SIG-M5 treated with dmso at 0.1 percent for 504 hours (cell line): ENCODE data around the gene SCYGR4.
A peak's percentile ranks its signal among the peaks of the same experiment; 100 is the strongest.
"Not testable (repeated sequence)": the region's sequence is repeated elsewhere in the genome, so short reads cannot be mapped to it uniquely, and the experiment has no call there.

Experiments used
- DNase-seq: peaks from one replicate; lab custom pipeline; 2025; ENCODE audit not compliant: unreplicated experiment; lab: John Stamatoyannopoulos, UW

Gene SCYGR4, protein sequence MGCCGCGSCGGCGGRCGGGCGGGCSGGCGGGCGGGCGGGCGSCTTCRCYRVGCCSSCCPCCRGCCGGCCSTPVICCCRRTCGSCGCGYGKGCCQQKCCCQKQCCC

DNA sequence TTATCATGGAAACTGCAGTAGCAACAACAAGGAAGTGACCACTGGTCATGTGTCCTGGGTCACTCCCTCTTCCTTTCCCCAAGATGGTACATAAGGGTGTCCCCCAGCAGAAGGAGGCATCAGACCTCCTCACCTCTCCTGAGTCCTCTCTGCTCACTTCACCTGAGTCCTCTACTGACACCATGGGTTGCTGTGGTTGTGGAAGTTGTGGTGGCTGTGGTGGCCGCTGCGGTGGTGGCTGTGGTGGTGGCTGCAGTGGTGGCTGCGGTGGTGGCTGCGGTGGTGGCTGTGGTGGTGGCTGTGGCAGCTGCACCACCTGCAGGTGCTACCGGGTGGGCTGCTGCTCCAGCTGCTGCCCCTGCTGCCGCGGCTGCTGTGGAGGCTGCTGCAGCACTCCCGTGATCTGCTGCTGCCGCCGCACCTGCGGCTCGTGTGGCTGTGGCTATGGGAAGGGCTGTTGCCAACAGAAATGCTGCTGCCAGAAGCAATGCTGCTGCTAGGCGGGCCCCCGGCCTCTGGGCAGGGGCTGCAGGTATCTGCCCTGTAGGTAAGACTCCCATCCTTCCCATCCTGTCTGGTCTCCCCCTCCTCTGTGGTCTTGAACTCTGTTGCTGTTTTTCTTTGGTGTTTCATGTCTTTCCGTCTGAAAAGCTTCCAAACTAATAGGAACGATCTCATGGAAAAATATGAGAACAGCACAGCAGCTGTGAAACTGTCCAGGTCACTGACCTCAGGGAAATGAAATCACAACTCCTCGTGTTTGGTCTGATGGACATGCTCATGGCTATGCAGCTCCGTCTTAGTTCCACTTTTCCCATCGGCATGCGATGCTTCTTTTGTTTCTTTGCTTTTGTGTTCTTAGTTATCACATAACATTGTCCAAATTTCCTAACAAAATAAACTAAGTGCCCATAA, at the start of gene SCYGR4:
Gene SCYGR4 (plus strand): TSS at position 183 of the 915 bp plus-strand sequence. CDS start 0 bp downstream, at position 183.
- DNase-seq: no peak

DNA sequence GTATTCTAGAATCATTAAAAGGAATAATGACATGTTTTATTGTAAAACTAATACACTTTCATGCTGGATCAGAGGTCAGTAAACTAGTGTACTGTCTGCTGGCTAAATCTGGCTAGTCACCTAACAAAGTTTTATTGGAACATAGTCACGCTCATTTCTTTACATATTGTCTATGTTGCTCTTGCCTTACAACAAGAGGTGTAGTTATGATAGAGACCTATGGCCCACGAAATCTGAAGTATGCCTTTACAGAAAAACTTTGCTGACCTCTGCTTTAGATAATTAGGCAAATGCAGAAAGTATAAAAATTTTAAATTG, 48.5 kb upstream of the SCYGR4 start:
- DNase-seq: no peak

DNA sequence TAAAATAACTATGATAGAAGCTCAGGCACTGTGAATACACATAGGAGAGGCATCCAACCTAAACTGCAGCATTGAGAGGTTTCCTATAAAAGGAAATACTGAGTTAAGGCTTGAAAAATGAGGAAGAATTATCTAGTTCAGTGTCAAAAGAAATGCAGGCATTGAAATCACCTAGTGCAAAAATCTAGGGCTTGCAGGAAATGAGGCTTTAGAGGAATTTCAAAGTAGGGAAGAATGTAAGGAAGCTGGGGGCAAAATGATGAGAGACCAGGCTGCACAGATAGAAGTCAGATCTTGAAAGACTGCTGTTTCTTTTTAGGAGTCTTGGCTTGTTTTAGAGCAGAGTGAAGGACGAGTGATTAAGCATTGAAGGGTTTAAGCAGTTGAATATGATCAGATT, 46.7 kb upstream of the SCYGR4 start:
- no peak for DNase-seq

DNA sequence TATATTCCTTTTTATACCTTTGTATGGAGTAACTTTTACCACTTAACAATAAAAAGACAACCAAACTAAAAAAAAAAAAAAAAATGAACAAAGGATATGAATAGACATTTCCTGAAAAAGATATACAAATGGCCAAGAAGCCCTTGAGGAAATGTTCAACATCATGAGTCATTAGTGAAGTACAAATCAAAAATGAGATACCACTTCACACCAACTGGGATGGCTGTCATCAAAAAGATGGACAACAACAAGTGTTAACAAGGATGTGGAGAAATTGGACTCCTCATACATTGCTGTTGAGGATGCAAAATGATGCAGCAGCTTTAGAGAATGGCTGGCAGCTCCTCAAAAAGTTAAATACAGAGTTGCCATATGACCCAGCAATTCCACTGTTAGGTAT, 41.2 kb upstream of the SCYGR4 start:
- DNase-seq: no peak

DNA sequence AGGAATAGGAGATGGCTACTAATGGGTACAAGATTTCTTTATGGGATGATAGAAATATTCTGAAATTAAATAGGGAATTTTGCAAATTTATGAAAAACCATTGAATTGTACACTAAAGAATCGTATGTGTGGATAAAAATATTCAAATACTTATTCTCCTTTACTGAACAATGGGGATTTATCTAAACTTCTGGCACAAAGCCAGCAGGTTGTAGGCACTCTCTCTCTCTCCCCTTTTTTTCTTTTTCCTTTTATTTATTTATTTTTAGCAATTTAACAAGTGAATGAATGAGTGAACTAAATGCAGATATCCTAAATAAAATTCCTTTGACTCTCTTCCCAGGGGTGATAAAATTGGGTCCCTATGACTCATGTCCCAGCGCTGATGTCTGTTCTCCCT, 40.5 kb upstream of the SCYGR4 start:
- DNase-seq: no peak

DNA sequence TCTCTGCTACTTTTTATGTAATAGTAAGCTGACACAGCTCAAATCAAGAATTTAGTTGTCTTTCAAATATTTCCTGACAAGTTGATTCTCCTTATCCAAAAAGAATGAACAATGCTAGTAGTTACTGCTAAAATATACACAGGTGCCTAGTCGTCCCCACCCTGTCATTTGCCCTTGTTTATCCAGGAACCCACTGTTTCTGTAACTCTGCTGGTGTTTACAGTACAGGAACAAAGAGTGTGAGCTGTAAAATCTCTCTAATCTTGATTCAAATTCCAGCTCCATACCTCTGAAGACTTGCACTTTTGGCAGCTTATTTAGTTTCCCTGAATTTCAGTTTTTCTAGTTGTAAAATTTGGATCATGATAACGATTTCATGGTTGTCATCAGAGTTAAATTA, 39.7 kb upstream of the SCYGR4 start:
- no peak for DNase-seq

DNA sequence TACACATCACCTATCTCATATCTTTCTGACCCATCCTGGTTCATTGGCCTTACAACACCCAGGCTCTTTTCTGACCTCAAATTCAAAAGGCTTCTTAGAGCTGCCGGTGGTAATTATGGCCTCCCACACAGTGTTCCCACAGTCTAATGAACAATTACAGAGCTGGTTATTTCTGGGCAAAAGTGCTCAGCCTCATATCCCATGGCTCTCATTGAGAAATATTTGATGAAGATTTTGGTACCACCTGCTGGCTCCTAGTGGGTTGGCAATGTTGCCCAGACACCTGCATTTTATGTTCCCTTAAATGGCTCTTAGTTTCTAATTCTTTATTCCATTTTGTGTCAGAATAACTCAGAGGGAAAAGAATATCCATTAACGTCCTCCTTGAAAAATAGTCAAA, 38.7 kb upstream of the SCYGR4 start:
- DNase-seq: no peak

DNA sequence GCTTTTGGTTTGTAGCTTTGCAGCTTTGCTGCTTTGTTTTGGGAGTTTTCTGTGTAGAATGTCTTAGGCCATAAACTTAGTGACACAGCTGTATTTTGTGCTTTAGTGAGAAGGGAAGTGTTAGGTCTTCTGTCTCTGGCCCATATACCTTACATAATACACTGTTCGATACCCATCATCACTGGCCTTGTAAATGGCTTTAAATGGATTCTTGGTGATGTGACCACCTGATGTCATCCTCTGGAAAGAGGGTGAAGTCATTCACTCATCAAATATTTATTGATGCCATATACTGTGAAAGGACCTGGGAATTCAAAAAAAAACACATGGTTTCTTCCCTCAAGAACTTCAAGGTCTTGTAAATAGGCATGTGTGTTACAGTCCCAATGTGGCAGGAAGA, 37.5 kb upstream of the SCYGR4 start:
- DNase-seq: no peak

DNA sequence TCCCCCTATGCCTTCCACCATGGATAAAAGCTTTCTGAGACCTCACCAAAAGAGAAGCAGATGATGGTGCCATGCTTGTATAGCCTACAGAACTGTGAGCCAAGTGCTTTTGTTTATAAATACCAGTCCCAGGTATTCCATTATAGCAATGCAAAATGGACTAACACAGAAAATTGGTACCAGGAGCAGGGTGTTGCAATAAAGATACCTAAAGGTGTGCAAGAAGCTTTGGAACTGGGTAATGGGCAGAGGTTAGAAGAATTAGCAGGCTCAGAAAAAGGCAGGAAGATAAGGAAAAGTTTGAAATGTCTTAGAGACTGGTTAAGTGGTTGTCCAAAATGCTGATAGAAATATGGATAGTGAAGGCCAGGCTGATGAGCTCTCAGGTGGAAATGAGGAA, 34.9 kb upstream of the SCYGR4 start:
- no peak for DNase-seq

DNA sequence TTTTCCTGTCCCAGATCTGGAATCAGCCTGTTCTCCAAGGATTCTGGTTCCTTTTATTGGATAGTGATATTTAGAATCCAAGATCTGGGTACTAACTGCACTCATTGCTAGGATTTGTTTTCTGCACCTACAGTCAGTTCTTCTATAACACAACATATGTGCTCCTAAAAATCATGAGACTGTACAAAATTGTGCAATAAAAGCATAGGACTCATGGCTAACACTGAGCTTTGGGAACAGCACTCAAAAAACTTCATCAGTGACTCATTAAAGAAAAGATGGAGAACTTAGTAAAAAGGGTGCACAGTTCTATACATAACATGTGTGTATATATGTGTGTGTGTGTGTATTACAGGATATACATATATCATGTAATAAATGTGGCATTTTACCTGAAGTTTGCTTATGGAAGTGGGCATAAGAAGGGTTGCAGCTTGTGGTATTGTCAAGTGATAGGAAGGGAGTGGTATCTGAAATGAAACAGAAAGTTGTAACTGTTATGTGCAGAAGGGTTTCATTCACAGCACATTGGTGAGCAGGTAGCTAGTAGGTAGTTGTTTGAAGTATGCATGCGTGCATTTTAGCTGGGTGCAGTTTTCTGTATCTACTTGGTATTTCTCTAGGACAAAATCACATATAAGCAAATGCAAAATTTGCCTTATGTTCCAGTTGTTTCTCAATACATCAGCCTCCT, 24.5 kb upstream of the SCYGR4 start:
- DNase-seq: no peak

DNA sequence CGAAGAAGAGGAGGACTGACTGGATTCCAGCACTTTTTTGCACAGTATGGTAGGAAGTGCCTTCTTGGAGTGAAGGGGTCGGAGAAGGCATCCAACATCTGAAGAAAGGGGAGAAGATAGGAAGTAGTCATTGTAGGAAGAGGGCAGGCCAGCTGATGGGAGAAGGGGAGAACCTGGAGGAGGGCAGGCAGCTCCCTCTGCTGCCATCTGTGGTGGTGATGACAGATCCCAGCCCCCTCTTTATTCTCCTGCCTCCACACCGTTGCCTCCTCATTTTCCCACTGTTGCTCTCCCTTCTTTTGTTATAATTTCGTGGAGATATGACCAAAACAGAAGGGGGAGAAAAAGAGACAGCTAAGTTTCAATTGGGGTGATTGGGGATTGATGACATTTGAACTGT, 21.5 kb upstream of the SCYGR4 start:
- no peak for DNase-seq

DNA sequence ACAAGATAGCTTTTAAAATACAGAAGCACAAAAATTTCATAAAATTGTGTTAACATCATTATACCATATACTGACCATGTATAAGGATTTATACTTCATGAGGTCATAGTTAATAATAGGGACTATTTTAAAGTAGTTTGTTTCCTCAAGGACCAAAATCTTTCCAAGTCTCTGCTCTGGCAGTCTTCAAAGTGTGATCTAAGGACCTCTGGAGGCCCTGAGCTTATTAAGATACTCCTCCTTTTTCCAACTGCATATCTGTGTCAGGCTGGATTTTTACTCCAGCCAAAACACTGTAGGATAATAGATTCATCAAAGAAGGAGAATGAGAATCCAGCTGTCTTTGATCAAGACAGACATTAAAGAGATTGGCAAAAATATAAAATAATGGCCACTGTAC, 20.3 kb upstream of the SCYGR4 start:
- DNase-seq: no peak

DNA sequence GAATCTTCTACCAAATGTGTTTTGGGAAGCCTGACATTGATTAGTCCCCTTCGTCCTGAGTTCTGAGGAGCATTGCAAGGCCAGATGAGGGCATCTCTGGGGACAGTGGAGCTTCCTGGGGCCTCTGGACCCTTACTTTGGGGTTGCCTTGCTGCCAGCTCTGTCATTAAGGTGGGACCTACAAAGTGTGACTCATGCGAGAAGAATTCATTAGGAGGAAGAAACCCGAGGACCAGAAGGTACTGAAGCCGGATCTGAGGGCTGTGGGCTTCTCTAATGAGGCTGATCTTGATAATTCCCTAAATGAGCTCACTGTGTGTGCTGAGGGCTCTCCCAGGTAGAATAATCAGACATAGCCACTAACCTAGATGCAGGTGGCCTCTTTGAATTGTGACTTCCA, 19.3 kb upstream of the SCYGR4 start:
- no peak for DNase-seq

DNA sequence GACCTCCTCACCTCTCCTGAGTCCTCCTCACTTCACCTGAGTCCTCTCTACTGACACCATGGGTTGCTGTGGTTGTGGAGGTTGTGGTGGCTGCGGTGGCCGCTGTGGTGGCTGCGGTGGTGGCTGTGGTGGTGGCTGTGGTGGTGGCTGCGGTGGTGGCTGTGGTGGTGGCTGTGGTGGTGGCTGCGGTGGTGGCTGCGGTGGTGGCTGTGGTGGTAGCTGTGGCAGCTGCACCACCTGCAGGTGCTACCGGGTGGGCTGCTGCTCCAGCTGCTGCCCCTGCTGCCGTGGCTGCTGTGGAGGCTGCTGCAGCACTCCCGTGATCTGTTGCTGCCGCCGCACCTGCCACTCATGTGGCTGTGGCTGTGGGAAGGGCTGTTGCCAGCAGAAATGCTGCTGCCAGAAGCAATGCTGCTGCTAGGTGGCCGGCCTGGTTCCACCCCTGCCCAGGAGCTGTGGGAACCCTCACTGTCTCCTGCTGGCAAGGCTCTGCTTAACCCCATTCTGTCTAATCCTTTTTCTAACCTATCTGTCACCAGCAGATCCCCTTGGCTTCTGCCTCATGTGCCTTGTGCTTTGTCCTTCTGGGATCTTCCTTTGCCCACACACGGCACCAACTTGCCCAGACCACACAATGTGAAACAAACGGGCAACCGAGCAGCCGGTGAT, 18.3 kb upstream of the SCYGR4 start, which contains the start of gene SCYGR2:
Gene SCYGR2 (plus strand): TSS at position 59 of the 669 bp plus-strand sequence. CDS start 0 bp downstream, at position 59.
- not testable (repeated sequence) for DNase-seq

DNA sequence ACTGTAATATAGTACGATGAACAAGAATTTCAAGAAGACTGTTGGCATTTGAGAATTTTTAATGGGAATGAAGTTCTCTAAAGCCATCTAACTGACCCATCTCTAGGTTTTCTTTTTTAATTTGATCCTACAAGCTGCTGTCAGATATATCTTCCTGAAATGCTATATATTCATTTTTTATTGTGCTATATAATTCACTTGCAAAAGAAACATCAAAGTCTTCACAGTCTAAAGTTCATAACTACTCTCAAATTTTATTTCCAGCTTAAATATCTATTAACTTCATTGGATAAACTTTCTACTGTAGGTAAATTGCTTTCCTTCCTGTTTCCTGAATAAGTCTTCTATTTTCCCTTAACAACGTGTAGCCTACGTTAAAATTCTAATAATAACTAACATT, 14.9 kb upstream of the SCYGR4 start:
- no peak for DNase-seq

DNA sequence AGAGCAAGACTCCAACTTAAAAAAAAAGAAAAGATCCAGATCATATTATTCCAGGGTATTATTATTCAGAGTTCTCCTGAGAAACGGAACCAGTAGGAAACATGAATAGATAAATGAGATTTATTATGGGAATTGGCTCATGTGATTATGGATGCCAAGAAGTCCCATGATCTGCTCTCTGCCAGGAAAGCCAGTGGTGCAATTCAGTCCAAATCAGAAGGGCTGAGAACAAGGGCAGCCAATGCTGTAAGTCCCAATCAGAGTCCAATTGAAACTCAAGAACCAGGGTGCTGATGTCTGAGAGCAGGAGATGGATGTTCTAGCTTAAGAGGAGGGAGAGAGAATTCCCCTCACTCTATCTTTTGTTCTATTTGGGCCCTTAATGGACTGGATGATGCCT, 10.8 kb upstream of the SCYGR4 start:
- no peak for DNase-seq

DNA sequence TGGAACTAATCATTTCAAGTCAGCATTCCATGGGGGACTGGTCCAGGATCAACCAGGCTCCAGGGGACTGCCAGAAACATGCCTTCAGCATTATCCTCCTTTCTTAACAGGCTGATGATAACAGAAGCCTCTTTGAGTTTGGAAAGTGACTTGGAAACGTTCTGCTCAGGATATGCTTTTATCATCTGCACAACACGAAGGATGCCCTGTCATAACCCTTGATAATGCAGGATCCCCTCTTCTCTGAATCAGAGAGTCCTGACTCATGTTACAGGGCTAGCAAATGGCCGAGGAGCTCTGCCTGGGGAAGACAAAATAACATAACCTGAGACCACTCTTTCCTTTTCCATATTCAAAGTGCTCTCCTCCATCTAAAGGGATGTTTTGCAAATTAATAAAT, 9.4 kb upstream of the SCYGR4 start:
- no peak for DNase-seq

DNA sequence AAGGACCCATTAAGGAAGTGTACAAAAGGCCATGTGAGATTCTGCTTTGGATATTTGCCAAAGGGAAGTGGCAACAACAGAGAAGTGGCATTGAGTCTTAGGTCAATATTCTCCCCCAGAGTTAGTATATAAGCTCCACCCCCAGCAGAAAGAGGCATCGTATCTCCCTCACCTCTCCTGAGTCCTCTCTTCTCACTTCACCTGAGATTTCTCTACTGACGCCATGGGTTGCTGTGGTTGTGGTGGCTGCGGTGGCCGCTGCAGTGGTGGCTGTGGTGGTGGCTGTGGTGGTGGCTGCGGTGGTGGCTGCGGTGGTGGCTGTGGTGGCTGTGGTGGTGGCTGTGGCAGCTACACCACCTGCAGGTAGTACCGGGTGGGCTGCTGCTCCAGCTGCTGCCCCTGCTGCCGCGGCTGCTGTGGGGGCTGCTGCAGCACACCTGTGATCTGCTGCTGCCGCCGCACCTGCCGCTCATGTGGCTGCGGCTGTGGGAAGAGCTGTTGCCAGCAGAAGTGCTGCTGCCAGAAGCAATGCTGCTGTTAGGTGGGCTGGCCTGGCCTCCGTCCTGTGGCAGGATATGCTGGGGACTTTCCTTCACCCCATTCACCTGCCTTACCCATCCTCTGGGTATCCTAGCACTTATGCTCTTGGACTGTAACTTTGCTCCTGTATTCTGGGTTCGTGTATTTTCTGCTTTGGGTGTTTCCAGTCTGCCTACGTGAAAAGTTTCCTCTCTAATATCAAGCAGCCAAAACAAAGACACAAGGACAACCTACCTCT, 8.5 kb upstream of the SCYGR4 start:
- DNase-seq: peak; percentile 83

DNA sequence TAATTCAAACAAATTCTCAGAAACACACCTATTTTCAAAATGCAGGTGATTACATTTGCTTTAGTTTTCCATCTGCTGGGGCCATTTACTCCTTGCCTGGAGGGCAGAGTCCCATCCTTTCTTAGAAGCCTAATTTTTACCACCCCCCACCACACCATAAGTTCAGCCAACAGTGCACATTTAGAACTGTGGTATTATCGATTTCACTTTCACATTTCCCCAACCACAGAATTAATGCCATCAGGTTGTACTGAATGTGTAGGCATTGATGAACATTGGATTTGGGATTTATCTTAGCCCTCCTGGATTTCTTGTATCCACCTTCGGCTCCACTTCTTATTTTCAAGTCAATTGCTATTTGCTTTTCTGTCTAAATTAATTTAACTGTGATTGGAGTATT, 7.2 kb upstream of the SCYGR4 start:
- no peak for DNase-seq

DNA sequence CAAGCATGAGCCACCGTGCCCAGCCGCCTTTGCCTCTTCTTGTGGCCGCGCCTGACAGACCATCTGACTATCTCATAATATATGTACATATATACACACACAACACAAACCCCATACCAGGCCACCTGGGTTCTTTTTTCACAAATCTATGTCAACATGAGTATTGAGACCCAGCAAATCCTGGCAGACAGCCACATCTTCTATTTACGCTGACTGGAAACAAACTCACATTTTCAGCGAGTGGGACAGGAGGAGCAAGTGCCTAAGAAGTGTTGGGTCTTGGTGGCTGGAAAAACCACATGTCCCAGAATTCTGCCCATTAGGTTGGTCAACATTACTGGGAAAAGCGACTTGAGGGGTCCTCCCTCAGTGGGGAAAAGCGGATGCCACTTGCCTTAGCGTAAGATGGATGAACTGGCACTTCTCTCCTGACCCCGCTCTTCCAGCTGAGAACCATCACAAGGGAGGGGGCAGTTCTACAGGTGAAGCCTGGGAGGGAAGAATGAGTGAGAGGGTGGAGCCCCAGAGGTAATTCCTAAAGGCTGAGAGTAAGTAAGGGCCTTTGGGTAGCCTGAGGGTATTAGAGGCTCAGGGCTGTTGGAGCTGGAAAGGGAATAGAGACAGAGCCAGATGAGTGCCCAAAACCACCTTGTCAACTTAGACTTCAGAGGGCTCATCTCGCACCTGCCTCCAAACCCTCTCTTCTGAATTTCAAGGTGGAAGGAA, 4.6 kb upstream of the SCYGR4 start:
- DNase-seq: no peak
